Measurements from ENCODE around the gene ACYP2. TPM values are rescaled to one million over a fixed set of nuclear protein-coding genes. Genes with fewer than 3 reads are reported as not detected.
A peak's percentile ranks its signal among the peaks of the same experiment; 100 is the strongest.

Gene ACYP2
- total and polyA plus RNA-seq, 2 donors from 2014 or later: 16.7 to 24.5 TPM

- no peak overlapping the region for H3K27ac ChIP-seq (ENCODE audit: low read depth in 2 of 2, low read length in 2 of 2)
- no peak overlapping the region for H3K4me3 ChIP-seq (ENCODE audit: low read length in 3 of 3)
- intact Hi-C loops (cut with DNase I): no loop called here
- H3K9ac ChIP-seq (ENCODE audit: low read length in 3 of 3): no peak overlapping the region
- H3K4me1 ChIP-seq (ENCODE audit: control insufficient read depth in 2 of 3, insufficient read depth in 2 of 3, low read depth in 1 of 3, low read length in 3 of 3): no peaks in the 10 kb centered on the region
- TF ChIP-seq, protein P1, sequence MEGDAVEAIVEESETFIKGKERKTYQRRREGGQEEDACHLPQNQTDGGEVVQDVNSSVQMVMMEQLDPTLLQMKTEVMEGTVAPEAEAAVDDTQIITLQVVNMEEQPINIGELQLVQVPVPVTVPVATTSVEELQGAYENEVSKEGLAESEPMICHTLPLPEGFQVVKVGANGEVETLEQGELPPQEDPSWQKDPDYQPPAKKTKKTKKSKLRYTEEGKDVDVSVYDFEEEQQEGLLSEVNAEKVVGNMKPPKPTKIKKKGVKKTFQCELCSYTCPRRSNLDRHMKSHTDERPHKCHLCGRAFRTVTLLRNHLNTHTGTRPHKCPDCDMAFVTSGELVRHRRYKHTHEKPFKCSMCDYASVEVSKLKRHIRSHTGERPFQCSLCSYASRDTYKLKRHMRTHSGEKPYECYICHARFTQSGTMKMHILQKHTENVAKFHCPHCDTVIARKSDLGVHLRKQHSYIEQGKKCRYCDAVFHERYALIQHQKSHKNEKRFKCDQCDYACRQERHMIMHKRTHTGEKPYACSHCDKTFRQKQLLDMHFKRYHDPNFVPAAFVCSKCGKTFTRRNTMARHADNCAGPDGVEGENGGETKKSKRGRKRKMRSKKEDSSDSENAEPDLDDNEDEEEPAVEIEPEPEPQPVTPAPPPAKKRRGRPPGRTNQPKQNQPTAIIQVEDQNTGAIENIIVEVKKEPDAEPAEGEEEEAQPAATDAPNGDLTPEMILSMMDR (IDR thresholded peaks at IDR 0.05; ENCODE audit: borderline replicate concordance, extremely low read depth, insufficient read depth): no peak
- no peaks in the 10 kb centered on the region for H3K27me3 ChIP-seq (ENCODE audit: control insufficient read depth, insufficient read depth, low read length)
- no peaks in the 10 kb centered on the region for H3K36me3 ChIP-seq (ENCODE audit: control insufficient read depth in 2 of 3, insufficient read depth in 3 of 3, low read length in 3 of 3)
- DNase-seq (no peak), FAIRE-seq (no peak)
- H3K9me3 ChIP-seq (ENCODE audit: control insufficient read depth in 2 of 3, insufficient read depth in 1 of 3, low read length in 3 of 3): no peaks in the 10 kb centered on the region
Observed at GRCh38 chr2:54196646-54197045, 81.2 kb downstream of the ACYP2 start.

GRCh38 chr2:54204476-54204875 is 89.1 kb downstream of the ACYP2 start:
- Histone ChIP-seq H3K27ac (ENCODE audit: low read depth in 2 of 2, low read length in 2 of 2) (no peak overlapping the region), H3K9ac (ENCODE audit: low read length in 3 of 3) (no peak overlapping the region), H3K4me3 (ENCODE audit: low read length in 3 of 3) (no peak overlapping the region), H3K4me1 (ENCODE audit: control insufficient read depth in 2 of 3, insufficient read depth in 2 of 3, low read depth in 1 of 3, low read length in 3 of 3) (peaks cover 0 to 5% (median 2%) of the 10 kb centered on the region in 3 donors), H3K27me3 (ENCODE audit: control insufficient read depth, insufficient read depth, low read length) (no peaks in the 10 kb centered on the region), H3K9me3 (ENCODE audit: control insufficient read depth in 2 of 3, insufficient read depth in 1 of 3, low read length in 3 of 3) (no peaks in the 10 kb centered on the region), H3K36me3 (ENCODE audit: control insufficient read depth in 2 of 3, insufficient read depth in 3 of 3, low read length in 3 of 3) (no peaks in the 10 kb centered on the region)
- FAIRE-seq: no peak
- DNase-seq: no peak
- TF ChIP-seq, protein P1 (IDR thresholded peaks at IDR 0.05; ENCODE audit: borderline replicate concordance, extremely low read depth, insufficient read depth): no peak
- intact Hi-C loops (cut with DNase I): no loop called here

- no peak overlapping the region for H3K27ac ChIP-seq (ENCODE audit: low read depth in 2 of 2, low read length in 2 of 2)
- FAIRE-seq (peak; percentile 83), DNase-seq (peak in 2 of 5 donors; percentile 30 to 55)
- no peak overlapping the region for H3K9ac ChIP-seq (ENCODE audit: low read length in 3 of 3)
- TF ChIP-seq, protein P1 (IDR thresholded peaks at IDR 0.05; ENCODE audit: borderline replicate concordance, extremely low read depth, insufficient read depth): peak; percentile 46
- intact Hi-C loops (cut with DNase I): no loop called here
- peaks cover 0 to 5% (median 2%) of the 10 kb centered on the region in 3 donors for H3K4me1 ChIP-seq (ENCODE audit: control insufficient read depth in 2 of 3, insufficient read depth in 2 of 3, low read depth in 1 of 3, low read length in 3 of 3)
- no peaks in the 10 kb centered on the region for H3K27me3 ChIP-seq (ENCODE audit: control insufficient read depth, insufficient read depth, low read length)
- no peak overlapping the region for H3K4me3 ChIP-seq (ENCODE audit: low read length in 3 of 3)
- H3K9me3 ChIP-seq (ENCODE audit: control insufficient read depth in 2 of 3, insufficient read depth in 1 of 3, low read length in 3 of 3): no peaks in the 10 kb centered on the region
- no peaks in the 10 kb centered on the region for H3K36me3 ChIP-seq (ENCODE audit: control insufficient read depth in 2 of 3, insufficient read depth in 3 of 3, low read length in 3 of 3)
Observed at GRCh38 chr2:54206596-54206995, 91.2 kb downstream of the ACYP2 start.

DNA sequence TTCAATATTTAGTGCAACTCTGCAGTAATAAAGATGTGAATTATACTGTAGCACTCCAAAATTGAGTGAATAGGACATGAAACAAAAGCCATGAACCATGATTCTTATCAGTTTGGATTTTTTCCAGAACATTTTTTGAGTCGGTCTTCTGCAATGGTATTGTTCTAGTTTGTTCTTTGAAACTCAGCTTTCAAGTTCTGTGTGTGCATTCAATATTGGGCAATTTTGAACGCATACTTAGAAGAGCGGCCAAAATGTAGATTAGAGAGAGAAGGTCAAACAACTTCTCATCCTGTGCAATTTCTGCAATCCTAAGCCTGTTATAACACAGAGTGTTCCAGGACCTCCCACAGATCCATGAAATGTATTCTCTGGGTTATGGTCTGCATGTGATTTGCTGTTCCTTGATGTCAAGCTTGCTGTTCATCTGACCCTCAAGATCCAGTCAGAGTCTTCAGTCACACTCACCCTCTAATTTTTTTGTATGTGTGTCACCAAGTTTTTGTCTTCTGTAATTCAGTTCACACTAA is 92.3 kb downstream of the ACYP2 start:
- peak in 2 of 5 donors; percentile 17 to 25 for DNase-seq
- no peak overlapping the region for H3K9ac ChIP-seq (ENCODE audit: low read length in 3 of 3)
- intact Hi-C loops (cut with DNase I): no loop called here
- H3K9me3 ChIP-seq (ENCODE audit: control insufficient read depth in 2 of 3, insufficient read depth in 1 of 3, low read length in 3 of 3): no peaks in the 10 kb centered on the region
- H3K27me3 ChIP-seq (ENCODE audit: control insufficient read depth, insufficient read depth, low read length): no peaks in the 10 kb centered on the region
- TF ChIP-seq, protein P1 (IDR thresholded peaks at IDR 0.05; ENCODE audit: borderline replicate concordance, extremely low read depth, insufficient read depth): no peak
- no peak for FAIRE-seq
- peaks cover 0 to 5% (median 2%) of the 10 kb centered on the region in 3 donors for H3K4me1 ChIP-seq (ENCODE audit: control insufficient read depth in 2 of 3, insufficient read depth in 2 of 3, low read depth in 1 of 3, low read length in 3 of 3)
- H3K27ac ChIP-seq (ENCODE audit: low read depth in 2 of 2, low read length in 2 of 2): peak overlapping the region; percentile 25 to 32
- no peaks in the 10 kb centered on the region for H3K36me3 ChIP-seq (ENCODE audit: control insufficient read depth in 2 of 3, insufficient read depth in 3 of 3, low read length in 3 of 3)
- no peak overlapping the region for H3K4me3 ChIP-seq (ENCODE audit: low read length in 3 of 3)
